Cerebellar nuclear complex (tissue), 1 donor: Measurements from ENCODE around the gene AMD1.

Experiments used
- DNase-seq, 2 experiments: peaks; one replicate each; lab custom pipeline; 2025; lab: John Stamatoyannopoulos, UW

AMD1 gene

DNA sequence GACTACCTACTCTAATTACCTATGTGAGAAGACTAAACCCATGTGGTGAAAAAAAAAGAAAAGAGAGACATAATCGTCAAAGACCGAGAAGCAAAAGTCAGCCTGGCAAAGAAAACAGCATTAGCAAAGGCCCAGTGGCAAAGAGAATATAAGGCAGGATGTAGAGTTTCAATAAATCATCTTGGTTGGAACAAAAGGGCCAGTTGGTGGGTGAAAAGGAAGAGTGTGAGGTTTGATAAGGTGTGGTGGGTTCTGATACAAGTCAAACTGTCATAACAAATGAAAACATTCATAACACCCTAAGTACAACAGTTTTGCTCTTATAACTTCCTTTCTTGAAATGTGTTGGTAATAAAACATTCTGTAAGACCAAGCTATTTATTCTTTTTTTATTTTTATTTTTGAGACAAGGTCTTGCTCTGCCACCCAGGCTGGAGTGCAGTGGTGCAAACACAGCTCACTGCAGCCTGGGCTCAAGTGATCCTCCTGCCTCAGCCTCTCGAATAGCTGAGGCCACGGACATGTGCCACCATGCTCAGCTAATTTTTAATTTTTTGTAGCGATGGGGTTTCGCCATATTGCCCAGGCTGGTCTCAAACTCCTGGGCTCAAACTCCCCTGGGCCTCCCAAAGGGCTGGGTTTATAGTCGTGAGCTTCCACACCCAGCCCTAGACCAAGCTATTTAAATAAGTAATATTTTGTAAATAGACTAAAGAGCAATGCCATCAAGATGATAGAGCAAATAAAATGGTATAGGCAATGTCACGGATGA lies 65.0 kb downstream of the AMD1 start:
- no peak for DNase-seq

DNA sequence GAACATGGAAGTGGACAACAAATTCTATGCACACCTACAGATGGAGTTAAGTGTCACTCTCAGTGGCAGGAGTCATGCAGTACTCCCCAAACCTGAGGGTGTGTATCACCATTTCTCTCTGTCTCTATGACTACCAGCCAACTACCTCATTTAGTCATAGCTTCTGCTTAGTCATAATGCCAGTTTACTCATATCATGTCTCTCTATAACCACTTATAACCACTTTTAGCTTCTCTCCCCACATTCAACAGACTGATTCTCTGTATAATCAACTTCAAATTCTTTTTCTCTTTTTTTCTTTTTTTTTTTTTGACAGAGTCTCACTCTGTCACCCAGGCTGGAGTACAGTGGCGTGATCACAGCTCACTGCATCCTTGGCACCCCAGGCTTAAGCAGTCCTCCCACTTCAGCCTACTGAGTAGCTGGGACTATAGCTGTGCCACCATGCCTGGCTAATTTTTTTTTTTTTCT lies 70.1 kb downstream of the AMD1 start:
- DNase-seq, result no peak
